ENCODE measurements around the gene HERC5.

The HERC5 gene

GRCh38 chr4:88465653-88466192 is 8.8 kb downstream of the HERC5 start:
- Histone ChIP-seq H3K27me3 (replicated peaks; ENCODE audit: control insufficient read depth, insufficient read depth, low read length, poor library complexity, severe bottlenecking) (no peaks in the 10 kb centered on the region), H3K4me1 (ENCODE audit: control insufficient read depth, insufficient read depth, low read length, poor library complexity, severe bottlenecking) (no peaks in the 10 kb centered on the region), H3K9me3 (ENCODE audit: control insufficient read depth, low read length) (no peaks in the 10 kb centered on the region), H3K4me3 (ENCODE audit: insufficient read depth, low read depth, low read length, poor library complexity, severe bottlenecking) (no peak overlapping the region), H3K36me3 (ENCODE audit: control insufficient read depth, insufficient read depth, low read length) (peaks cover 37% of the 10 kb centered on the region), H3K27ac (ENCODE audit: insufficient read depth, low read length, poor library complexity, severe bottlenecking) (no peak overlapping the region)
- DNase-seq = no peak

GRCh38 chr4:88467392-88467791 is 10.5 kb downstream of the HERC5 start:
- no peak for DNase-seq

GRCh38 chr4:88477229-88477860 is 20.4 kb downstream of the HERC5 start:
- no peaks in the 10 kb centered on the region for H3K4me1 ChIP-seq (ENCODE audit: control insufficient read depth, insufficient read depth, low read length, poor library complexity, severe bottlenecking)
- peaks cover 10% of the 10 kb centered on the region for H3K36me3 ChIP-seq (ENCODE audit: control insufficient read depth, insufficient read depth, low read length)
- no peaks in the 10 kb centered on the region for H3K9me3 ChIP-seq (ENCODE audit: control insufficient read depth, low read length)
- H3K27ac ChIP-seq (ENCODE audit: insufficient read depth, low read length, poor library complexity, severe bottlenecking) = no peak overlapping the region
- DNase-seq = no peak
- no peaks in the 10 kb centered on the region for H3K27me3 ChIP-seq (replicated peaks; ENCODE audit: control insufficient read depth, insufficient read depth, low read length, poor library complexity, severe bottlenecking)
- H3K4me3 ChIP-seq (ENCODE audit: insufficient read depth, low read depth, low read length, poor library complexity, severe bottlenecking) = no peak overlapping the region

More at GRCh38 chr4:88467392-88467791, 10.5 kb downstream of the HERC5 start:
- H3K4me1 ChIP-seq (ENCODE audit: control insufficient read depth, insufficient read depth, low read length, poor library complexity, severe bottlenecking) = no peaks in the 10 kb centered on the region
- H3K4me3 ChIP-seq (ENCODE audit: insufficient read depth, low read depth, low read length, poor library complexity, severe bottlenecking) = no peak overlapping the region
- H3K36me3 ChIP-seq (ENCODE audit: control insufficient read depth, insufficient read depth, low read length) = peaks cover 36% of the 10 kb centered on the region
- no peaks in the 10 kb centered on the region for H3K27me3 ChIP-seq (replicated peaks; ENCODE audit: control insufficient read depth, insufficient read depth, low read length, poor library complexity, severe bottlenecking)
- H3K27ac ChIP-seq (ENCODE audit: insufficient read depth, low read length, poor library complexity, severe bottlenecking) = no peak overlapping the region
- no peaks in the 10 kb centered on the region for H3K9me3 ChIP-seq (ENCODE audit: control insufficient read depth, low read length)

GRCh38 chr4:88478247-88478646 is 21.3 kb downstream of the HERC5 start:
- no peaks in the 10 kb centered on the region for H3K9me3 ChIP-seq (ENCODE audit: control insufficient read depth, low read length)
- no peaks in the 10 kb centered on the region for H3K4me1 ChIP-seq (ENCODE audit: control insufficient read depth, insufficient read depth, low read length, poor library complexity, severe bottlenecking)
- H3K36me3 ChIP-seq (ENCODE audit: control insufficient read depth, insufficient read depth, low read length) = peaks cover 3% of the 10 kb centered on the region
- H3K4me3 ChIP-seq (ENCODE audit: insufficient read depth, low read depth, low read length, poor library complexity, severe bottlenecking) = no peak overlapping the region
- H3K27me3 ChIP-seq (replicated peaks; ENCODE audit: control insufficient read depth, insufficient read depth, low read length, poor library complexity, severe bottlenecking) = no peaks in the 10 kb centered on the region
- H3K27ac ChIP-seq (ENCODE audit: insufficient read depth, low read length, poor library complexity, severe bottlenecking) = no peak overlapping the region
- DNase-seq = no peak

GRCh38 chr4:88481537-88481936 is 24.6 kb downstream of the HERC5 start:
- H3K9me3 ChIP-seq (ENCODE audit: control insufficient read depth, low read length) = no peaks in the 10 kb centered on the region
- DNase-seq = no peak
- no peaks in the 10 kb centered on the region for H3K27me3 ChIP-seq (replicated peaks; ENCODE audit: control insufficient read depth, insufficient read depth, low read length, poor library complexity, severe bottlenecking)
- H3K36me3 ChIP-seq (ENCODE audit: control insufficient read depth, insufficient read depth, low read length) = peaks cover 13% of the 10 kb centered on the region
- H3K27ac ChIP-seq (ENCODE audit: insufficient read depth, low read length, poor library complexity, severe bottlenecking) = no peak overlapping the region
- H3K4me3 ChIP-seq (ENCODE audit: insufficient read depth, low read depth, low read length, poor library complexity, severe bottlenecking) = no peak overlapping the region
- H3K4me1 ChIP-seq (ENCODE audit: control insufficient read depth, insufficient read depth, low read length, poor library complexity, severe bottlenecking) = no peaks in the 10 kb centered on the region

- H3K36me3 ChIP-seq (ENCODE audit: control insufficient read depth, insufficient read depth, low read length) = peaks cover 20% of the 10 kb centered on the region
- no peak overlapping the region for H3K27ac ChIP-seq (ENCODE audit: insufficient read depth, low read length, poor library complexity, severe bottlenecking)
- H3K9me3 ChIP-seq (ENCODE audit: control insufficient read depth, low read length) = no peaks in the 10 kb centered on the region
Observed at GRCh38 chr4:88489100-88489761, 32.3 kb downstream of the HERC5 start.

GRCh38 chr4:88497859-88498409 is 41.0 kb downstream of the HERC5 start:
- DNase-seq = no peak
- peaks cover 19% of the 10 kb centered on the region for H3K36me3 ChIP-seq (ENCODE audit: control insufficient read depth, insufficient read depth, low read length)
- H3K27me3 ChIP-seq (replicated peaks; ENCODE audit: control insufficient read depth, insufficient read depth, low read length, poor library complexity, severe bottlenecking) = no peaks in the 10 kb centered on the region
- H3K4me1 ChIP-seq (ENCODE audit: control insufficient read depth, insufficient read depth, low read length, poor library complexity, severe bottlenecking) = no peaks in the 10 kb centered on the region
- H3K4me3 ChIP-seq (ENCODE audit: insufficient read depth, low read depth, low read length, poor library complexity, severe bottlenecking) = no peak overlapping the region
- H3K27ac ChIP-seq (ENCODE audit: insufficient read depth, low read length, poor library complexity, severe bottlenecking) = no peak overlapping the region
- no peaks in the 10 kb centered on the region for H3K9me3 ChIP-seq (ENCODE audit: control insufficient read depth, low read length)

More at GRCh38 chr4:88489100-88489761, 32.3 kb downstream of the HERC5 start:
- H3K27me3 ChIP-seq (replicated peaks; ENCODE audit: control insufficient read depth, insufficient read depth, low read length, poor library complexity, severe bottlenecking) = no peaks in the 10 kb centered on the region
- H3K4me3 ChIP-seq (ENCODE audit: insufficient read depth, low read depth, low read length, poor library complexity, severe bottlenecking) = no peak overlapping the region
- no peak for DNase-seq
- H3K4me1 ChIP-seq (ENCODE audit: control insufficient read depth, insufficient read depth, low read length, poor library complexity, severe bottlenecking) = no peaks in the 10 kb centered on the region

GRCh38 chr4:88503344-88503743 is 46.4 kb downstream of the HERC5 start:
- H3K4me3 ChIP-seq (ENCODE audit: insufficient read depth, low read depth, low read length, poor library complexity, severe bottlenecking) = no peak overlapping the region
- H3K27ac ChIP-seq (ENCODE audit: insufficient read depth, low read length, poor library complexity, severe bottlenecking) = no peak overlapping the region
- peaks cover 4% of the 10 kb centered on the region for H3K36me3 ChIP-seq (ENCODE audit: control insufficient read depth, insufficient read depth, low read length)
- no peaks in the 10 kb centered on the region for H3K27me3 ChIP-seq (replicated peaks; ENCODE audit: control insufficient read depth, insufficient read depth, low read length, poor library complexity, severe bottlenecking)
- DNase-seq = no peak
- H3K4me1 ChIP-seq (ENCODE audit: control insufficient read depth, insufficient read depth, low read length, poor library complexity, severe bottlenecking) = no peaks in the 10 kb centered on the region
- no peaks in the 10 kb centered on the region for H3K9me3 ChIP-seq (ENCODE audit: control insufficient read depth, low read length)

- Histone ChIP-seq H3K36me3 (ENCODE audit: control insufficient read depth, insufficient read depth, low read length) (peaks cover 3% of the 10 kb centered on the region), H3K27me3 (replicated peaks; ENCODE audit: control insufficient read depth, insufficient read depth, low read length, poor library complexity, severe bottlenecking) (no peaks in the 10 kb centered on the region), H3K4me1 (ENCODE audit: control insufficient read depth, insufficient read depth, low read length, poor library complexity, severe bottlenecking) (no peaks in the 10 kb centered on the region), H3K4me3 (ENCODE audit: insufficient read depth, low read depth, low read length, poor library complexity, severe bottlenecking) (no peak overlapping the region), H3K9me3 (ENCODE audit: control insufficient read depth, low read length) (no peaks in the 10 kb centered on the region), H3K27ac (ENCODE audit: insufficient read depth, low read length, poor library complexity, severe bottlenecking) (no peak overlapping the region)
- DNase-seq = no peak
Observed at GRCh38 chr4:88511236-88511635, 54.3 kb downstream of the HERC5 start.
